ENCODE measurements around the gene CPED1.
"Not testable (repeated sequence)": the region's sequence is repeated elsewhere in the genome, so short reads cannot be mapped to it uniquely, and the experiment has no call there.

Gene CPED1

DNA sequence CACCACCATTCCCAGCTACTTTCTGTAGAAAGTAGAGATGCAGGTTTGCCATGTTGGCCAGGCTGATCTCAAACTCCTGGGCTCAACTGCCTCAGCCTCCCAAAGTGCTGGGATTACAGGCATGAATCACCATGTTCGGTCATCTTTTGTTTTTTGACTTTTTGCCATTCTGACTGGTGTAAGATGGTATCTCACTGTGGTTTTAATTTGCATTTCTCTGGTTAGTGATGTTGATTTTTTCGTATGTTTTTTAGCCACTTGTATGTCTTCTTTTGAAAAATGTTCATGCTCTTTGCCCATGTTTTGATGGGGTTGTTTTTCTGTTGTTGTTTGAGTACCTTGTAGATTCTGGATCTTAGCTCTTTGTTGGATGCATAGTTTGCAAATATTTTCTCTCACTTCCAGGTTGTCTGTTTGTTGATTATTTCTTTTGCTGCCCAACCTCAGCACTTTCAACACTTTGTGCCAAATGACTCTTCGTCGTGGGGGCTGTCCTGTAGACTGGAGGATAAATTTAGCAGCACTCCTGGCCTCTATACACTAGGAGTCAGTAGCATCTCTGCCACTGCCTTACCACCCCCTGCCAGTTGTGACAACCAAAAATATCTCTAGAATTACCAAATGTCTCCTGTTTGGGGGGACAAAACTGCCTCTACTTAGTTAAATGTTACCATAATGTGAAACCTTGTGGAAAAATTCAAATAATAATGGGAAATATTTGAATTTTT, 6.5 kb upstream of the CPED1 start:
- DNase-seq: no peak

GRCh38 chr7:120983592-120983991, 4.9 kb upstream of the CPED1 start:
- not testable (repeated sequence) for DNase-seq

DNA sequence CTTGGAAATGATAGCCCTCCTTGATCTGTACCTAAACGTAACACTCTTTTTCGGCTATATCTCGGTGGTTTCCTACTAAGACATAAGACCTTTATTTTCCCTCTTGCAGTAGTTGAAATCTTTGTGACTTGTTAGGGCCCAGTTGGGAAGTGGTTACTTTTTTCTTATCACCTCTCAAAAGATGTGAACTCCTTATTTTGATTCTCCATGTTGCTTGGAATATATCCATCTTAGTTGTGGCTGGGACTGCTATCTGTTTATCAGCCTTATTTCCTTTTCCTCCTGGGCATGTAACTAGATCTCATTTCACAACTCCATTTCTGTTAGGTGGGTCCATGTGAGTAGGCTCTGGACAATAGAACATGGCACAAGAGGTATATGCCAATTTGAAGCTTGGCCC, 4.1 kb upstream of the CPED1 start:
- no peak for DNase-seq

- DNase-seq: no peak
Observed at GRCh38 chr7:120985130-120985758, 3.3 kb upstream of the CPED1 start.

DNA sequence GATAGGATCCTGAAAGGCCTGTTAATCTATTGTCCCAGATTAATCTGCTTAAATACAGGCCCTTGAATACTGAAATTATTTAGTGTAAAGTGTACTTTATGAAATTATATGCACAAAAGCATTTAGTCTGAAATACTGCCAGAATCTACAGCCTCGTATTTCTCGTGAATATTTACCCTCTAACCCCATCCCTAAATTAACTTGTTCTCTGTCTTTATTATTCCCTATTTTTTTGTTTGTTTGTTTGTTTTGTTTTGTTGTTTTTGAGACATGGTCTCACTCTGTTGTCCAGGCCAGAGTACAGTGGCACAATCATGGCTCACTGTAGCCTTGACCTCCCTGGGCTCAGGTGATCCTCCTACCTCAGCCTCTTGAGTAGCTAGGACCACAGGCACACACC, 2.7 kb upstream of the CPED1 start:
- no peak for DNase-seq

DNA sequence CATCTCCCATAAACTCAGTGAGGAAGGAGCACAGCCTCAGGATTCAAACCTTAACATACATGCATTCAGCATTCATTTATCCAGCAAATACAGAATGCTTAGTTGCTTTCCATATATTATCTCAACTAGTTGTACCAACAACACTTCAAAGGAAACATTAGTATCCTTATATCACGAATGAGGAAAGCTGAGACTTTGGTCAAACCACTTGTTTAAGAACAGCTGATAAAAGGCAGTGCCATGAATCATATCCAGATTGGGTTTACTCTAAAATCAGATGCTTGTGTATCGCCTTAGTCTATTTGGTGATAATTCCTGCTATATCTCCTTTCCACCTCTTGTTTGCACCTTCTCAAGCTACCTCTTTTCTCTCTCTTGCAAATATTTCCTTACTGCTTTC, 1.9 kb upstream of the CPED1 start:
- DNase-seq: no peak

- DNase-seq: no peak
Observed at GRCh38 chr7:120987280-120987679, 1.2 kb upstream of the CPED1 start.

GRCh38 chr7:120987683-120988590, 574 bp upstream of the CPED1 start:
- peak; percentile 50 for DNase-seq

DNA sequence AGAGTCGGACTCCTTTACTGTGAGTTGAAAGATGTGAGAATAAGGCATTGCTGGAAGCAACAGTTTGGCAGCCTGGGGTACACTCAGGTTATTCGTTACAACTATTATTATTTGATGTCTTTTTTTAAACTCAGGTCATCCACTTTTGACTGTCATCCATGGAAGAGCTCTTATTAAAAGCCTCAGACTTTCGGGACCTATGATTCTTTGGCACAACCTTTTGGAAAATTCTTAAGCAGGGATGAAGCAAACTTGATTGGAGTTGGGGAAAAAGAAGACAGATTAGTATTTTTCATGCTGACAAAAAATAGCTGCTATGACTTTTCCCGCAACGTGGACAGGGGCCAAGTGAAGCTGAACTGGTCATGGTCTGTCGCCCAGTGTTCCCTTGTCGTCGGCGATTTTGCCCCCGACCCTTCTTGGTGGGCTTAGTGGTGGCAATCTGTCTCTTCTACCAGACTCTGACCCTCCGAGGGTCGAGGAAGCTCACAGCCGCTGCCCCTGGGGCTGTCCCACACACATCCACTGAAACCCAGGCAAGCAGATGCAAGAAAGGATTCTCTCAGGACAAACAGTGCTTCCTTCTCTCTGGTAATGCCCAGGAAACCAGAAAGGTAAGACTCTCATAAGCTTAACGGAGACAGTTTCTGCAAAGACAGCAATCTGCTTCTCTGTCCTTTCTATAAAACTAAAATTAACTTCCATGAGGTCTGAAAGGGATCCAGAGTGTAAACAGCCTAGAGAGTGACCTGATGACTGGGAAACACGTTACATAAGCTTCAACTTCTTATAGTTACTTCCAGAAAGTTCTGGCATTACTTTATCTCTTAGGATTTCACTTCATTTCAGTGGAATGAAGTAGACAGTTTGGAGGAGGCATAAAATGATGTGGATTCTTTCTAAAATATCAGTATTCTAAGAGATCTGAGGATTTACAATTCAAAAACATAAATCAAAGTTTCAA, 1.0 kb downstream of the CPED1 start:
- DNase-seq: no peak

DNA sequence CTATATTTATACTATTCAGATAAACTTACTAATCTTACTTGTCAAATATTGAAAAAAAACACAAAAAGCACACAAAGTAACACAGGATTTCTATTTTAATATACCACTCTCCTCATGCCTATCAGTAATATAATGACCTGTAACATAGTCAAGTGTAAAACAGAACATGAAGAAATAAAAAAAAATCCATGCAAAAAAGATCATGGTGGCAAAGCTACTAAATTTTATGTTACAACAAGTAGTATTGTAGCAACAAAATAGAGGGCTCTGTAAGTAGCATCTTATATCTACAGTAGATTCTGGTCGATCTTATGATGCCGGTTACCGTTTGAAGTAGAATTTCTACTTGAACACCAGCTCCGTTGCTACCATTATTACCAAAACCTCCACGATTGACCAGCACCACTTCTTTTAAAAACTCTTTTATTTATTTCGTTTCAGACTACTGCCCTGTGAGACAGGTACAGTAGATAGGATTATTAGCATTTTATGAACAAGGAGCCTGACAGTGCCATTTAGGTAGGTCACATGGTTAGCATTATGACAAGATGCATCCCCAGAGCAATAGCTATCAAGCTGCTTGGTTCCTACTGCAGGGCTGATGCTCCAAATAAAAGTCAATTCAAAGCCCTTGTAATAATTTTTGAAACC, 2.1 kb downstream of the CPED1 start:
- DNase-seq: no peak

DNA sequence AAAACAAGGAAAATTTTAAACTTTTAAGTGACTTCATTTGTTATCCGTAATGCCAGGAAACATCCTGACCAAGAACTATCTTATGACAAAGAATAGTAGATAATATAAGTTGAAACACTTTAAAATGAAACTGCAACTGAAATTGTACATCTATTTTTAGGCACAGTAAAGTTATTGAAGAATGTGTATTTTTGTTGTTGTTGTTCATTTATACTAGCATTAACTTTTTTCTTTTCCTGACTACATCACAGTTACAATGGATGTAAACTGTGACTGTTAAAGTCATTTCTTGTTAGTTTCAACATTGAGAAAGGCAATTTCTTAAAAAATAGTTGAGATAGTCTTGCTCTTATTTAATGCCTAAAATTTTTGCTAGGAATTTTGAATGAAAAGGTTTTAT, 2.6 kb downstream of the CPED1 start:
- DNase-seq: no peak

DNA sequence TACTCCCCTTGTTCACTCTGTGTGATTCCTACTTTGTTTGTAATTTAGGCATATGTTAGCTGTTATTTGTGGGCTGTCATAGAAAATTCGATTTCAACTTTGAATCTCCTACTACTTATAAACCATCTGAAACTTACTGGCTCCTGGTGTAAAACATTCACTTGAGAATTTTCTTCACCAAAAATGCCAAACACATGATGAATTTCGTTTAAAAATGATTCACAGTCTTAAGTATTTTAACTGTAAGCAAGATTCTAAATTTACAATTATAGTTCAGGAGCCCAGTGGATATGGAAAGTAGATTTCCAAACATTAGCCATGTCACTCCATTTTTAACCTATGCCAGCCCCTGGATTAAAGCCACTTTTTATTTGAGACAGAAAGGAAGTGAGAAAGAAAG, 3.1 kb downstream of the CPED1 start:
- no peak for DNase-seq

- no peak for DNase-seq
Observed at GRCh38 chr7:120992272-120992964, 3.9 kb downstream of the CPED1 start.

DNA sequence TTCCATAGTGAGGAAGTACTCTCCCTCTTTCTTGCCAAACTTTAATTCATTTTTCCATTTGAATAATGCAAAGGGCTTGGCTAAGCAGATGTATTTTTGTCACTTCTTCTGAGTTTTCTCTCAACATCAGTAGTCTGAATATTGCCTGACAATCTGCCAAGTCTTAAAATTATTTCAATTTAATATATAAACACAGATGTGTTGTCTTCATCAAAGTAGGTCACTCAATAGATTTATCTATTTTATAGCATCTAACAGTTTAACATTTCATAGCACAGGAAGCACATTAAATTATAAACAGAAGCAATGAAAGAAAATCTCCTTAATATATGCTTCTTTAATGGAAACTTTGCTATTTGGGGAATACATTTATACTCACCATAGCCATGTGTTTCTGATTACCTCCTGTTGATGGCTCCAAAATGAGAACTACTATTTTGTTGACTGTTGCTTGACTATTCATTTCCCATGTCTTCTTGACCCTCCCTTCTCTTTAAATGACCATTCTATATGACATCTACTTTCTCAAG, 4.5 kb downstream of the CPED1 start:
- no peak for DNase-seq

DNA sequence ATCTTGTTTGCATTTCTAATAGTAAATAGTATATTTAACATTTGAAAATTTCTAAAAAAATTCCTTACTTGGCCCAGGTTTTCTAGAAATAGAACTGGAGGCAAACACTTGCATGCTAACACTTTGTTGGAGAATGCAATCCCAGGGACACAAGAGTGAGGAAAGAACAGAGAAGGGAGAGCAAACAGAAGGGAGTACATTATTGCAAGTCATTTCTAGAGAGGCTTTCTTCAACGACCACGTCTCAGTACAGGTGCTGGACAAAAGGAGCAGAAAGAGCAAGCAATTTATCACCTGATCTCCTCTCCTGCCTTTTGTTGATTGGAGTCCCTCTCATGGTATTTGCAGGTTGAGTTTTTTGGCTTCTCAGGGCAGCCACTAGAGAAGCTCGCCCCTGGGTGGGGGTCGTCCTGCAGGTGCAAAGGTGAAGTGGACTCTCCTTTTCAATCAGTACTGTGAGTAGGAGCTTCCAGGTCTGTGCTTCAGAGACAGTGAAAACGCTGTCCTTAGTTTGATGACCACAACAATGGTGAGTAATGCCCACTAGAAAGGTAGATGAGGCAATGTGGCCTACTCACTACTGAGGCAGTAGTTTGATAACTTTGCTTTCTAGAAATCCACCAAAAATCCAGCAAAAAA, 5.2 kb downstream of the CPED1 start:
- DNase-seq: no peak

DNA sequence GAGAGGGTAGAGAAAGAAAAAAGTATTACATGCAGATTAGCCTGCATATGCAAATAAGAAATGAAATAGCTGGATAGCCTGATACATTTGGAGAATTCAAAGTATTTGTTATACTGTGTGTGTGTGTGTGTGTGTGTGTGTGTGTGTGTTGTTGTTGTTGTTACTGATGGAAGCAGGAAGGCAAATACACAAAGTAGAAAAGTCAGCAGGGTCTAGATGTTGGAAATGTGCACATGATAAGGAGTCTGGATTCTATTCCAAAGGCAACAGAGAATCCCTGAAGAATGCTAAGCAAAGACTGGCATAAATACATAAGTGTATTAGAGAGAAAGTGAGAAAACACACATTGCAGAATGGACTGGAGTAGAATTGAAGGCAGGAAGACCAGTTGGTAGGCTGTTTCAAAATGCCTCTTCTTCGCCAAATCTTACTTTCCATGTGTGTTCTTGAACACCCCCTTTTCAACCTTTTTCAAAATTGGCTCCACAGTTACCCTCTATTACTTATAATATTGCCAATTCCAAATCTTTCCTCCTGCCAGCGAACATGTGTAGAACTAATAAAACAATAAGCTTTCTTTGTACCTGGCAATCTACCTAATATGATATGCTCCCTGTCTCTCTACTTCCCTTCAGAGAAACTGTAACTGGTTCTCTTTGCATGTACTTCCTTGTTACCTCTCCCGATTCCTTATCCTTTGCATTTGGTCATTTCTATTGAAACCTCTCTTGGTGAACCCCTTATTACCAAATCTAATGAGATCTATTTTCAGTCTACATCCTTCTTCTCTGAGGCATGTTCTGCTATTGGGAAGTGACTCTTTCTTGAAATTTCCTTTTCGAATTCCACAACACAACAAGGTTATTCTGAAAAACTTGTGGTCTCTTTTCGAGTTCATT, 6.2 kb downstream of the CPED1 start:
- no peak for DNase-seq

GRCh38 chr7:120995654-120996053, 7.1 kb downstream of the CPED1 start:
- no peak for DNase-seq

- no peak for DNase-seq
Observed at GRCh38 chr7:120996333-120996987, 7.9 kb downstream of the CPED1 start.

- no peak for DNase-seq
Observed at GRCh38 chr7:120996988-120997345, 8.5 kb downstream of the CPED1 start.
